HG03521 (cell line): Measurements from ENCODE around the gene CPSF3.
"Not testable (repeated sequence)": the region's sequence is repeated elsewhere in the genome, so short reads cannot be mapped to it uniquely, and the experiment has no call there.

Source experiments
- ATAC-seq: cut with Tn5 transposase; IDR thresholded peaks from one replicate; pipeline ENCODE4 v1.9.1; 2021; ENCODE audit warnings: mild to moderate bottlenecking, moderate library complexity; ENCODE audit not compliant: unreplicated experiment

CPSF3 gene

GRCh38 chr2:9392898-9393765 lies 30.3 kb upstream of the CPSF3 start:
- no peak for ATAC-seq

- ATAC-seq: no peak
Observed at GRCh38 chr2:9394816-9395215, 28.6 kb upstream of the CPSF3 start.

GRCh38 chr2:9397201-9397600 lies 26.3 kb upstream of the CPSF3 start:
- ATAC-seq: no peak

- not testable (repeated sequence) for ATAC-seq
Observed at GRCh38 chr2:9398251-9398650, 25.2 kb upstream of the CPSF3 start.

GRCh38 chr2:9398881-9399780 lies 24.3 kb upstream of the CPSF3 start:
- no peak for ATAC-seq

- ATAC-seq: no peak
Observed at GRCh38 chr2:9400268-9401058, 23.0 kb upstream of the CPSF3 start.

GRCh38 chr2:9401059-9401547 lies 22.4 kb upstream of the CPSF3 start:
- no peak for ATAC-seq

GRCh38 chr2:9401646-9402371 lies 21.6 kb upstream of the CPSF3 start:
- ATAC-seq: no peak

GRCh38 chr2:9403924-9404323 lies 19.5 kb upstream of the CPSF3 start:
- no peak for ATAC-seq

- ATAC-seq: no peak
Observed at GRCh38 chr2:9404451-9404850, 19.0 kb upstream of the CPSF3 start.

GRCh38 chr2:9405636-9406035 lies 17.8 kb upstream of the CPSF3 start:
- ATAC-seq: no peak

- no peak for ATAC-seq
Observed at GRCh38 chr2:9406529-9407362, 16.7 kb upstream of the CPSF3 start.

- ATAC-seq: no peak
Observed at GRCh38 chr2:9407363-9407811, 16.1 kb upstream of the CPSF3 start.

GRCh38 chr2:9408641-9409151 lies 14.8 kb upstream of the CPSF3 start:
- no peak for ATAC-seq

- ATAC-seq: no peak
Observed at GRCh38 chr2:9410108-9410507, 13.3 kb upstream of the CPSF3 start.

- ATAC-seq: no peak
Observed at GRCh38 chr2:9412781-9413180, 10.7 kb upstream of the CPSF3 start.

- no peak for ATAC-seq
Observed at GRCh38 chr2:9415516-9416169, 7.8 kb upstream of the CPSF3 start.

GRCh38 chr2:9416267-9416961 lies 7.0 kb upstream of the CPSF3 start:
- ATAC-seq: no peak
